Activated CD8-positive, alpha-beta memory T cell treated with anti-CD3 and anti-CD28 coated beads for 1 hour (primary cell): ENCODE data around the gene IGLL5.

Experiments used
- DNase-seq, 2 donors: peaks; one replicate each; pipeline ENCODE4 v3.0.0-alpha.2; 2020; ENCODE audit warnings: low read depth in 1 of 2; ENCODE audit errors: extremely low read depth in 1 of 2

Gene IGLL5

GRCh38 chr22:22936915-22937656 lies 49.5 kb downstream of the IGLL5 start:
- no peak for DNase-seq

- DNase-seq, result no peak
Measured at GRCh38 chr22:22937894-22938480, 50.4 kb downstream of the IGLL5 start.

GRCh38 chr22:22938672-22939587 lies 51.3 kb downstream of the IGLL5 start:
- DNase-seq, result no peak

DNA sequence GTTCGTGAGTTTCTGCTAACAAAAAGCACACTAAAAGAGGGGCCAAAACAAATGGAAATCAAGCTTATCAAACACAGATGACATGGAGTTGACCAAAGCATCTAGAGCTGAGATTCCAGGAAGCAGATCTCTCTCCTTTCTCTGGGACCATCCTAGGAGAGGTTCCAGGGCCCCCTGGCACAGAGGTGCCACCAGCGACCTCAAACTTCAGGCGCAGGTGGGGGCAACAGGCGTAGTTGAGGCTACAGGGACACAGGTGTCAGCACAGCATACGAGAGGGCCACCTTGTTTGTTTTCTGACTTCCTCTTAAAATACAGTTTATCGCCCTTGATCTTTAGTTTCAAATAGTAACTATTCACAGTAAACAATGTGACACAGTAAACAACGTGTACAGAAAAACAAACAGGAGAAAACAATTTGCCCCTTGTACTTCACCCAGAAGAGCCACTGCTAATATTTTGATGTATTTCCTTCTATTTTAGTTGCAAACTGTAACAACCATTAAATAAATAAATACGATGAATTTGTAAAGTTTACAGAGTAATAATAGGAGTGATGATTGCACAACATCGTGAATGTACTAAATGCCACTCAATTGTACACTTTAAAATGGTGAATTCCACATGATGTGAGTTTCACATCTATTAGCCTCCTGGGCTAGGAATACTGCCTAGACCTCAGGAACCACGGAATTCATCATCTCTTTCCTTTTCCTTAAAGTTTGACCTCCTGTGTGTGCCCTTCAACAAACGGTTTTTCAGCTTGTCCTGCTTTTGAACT lies 52.2 kb downstream of the IGLL5 start:
- DNase-seq, result no peak

DNA sequence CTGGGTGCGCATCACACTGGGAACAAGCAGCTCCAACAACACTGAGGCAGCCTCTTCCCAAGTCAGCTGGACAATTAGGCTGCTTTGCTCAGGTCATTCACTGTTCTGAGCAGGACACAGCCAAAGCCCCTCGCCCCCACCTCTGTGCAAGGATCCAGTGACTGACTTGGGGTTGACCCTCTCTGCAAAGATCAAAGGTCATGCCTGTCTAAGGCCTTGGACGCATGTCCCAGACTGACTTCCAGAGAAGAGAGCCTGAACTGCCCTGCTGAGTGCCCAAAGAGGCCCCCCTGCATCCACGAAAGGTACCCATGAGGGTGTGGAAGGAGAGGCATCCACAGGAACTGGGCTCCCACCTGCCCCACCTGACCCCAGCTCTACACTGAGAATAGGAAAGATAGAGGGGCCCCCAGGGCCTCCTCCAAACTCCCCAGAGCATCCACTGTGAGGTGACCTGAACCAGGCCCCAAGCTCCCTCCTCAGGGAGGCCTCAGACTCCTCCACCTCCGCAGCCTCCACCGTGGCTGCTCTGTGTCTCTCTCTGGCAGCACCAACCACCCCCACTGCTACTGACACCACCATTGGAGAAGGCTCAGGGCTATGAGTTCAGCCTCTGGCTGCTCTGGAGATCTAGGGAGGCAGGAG lies 53.5 kb downstream of the IGLL5 start:
- DNase-seq, result no peak

DNA sequence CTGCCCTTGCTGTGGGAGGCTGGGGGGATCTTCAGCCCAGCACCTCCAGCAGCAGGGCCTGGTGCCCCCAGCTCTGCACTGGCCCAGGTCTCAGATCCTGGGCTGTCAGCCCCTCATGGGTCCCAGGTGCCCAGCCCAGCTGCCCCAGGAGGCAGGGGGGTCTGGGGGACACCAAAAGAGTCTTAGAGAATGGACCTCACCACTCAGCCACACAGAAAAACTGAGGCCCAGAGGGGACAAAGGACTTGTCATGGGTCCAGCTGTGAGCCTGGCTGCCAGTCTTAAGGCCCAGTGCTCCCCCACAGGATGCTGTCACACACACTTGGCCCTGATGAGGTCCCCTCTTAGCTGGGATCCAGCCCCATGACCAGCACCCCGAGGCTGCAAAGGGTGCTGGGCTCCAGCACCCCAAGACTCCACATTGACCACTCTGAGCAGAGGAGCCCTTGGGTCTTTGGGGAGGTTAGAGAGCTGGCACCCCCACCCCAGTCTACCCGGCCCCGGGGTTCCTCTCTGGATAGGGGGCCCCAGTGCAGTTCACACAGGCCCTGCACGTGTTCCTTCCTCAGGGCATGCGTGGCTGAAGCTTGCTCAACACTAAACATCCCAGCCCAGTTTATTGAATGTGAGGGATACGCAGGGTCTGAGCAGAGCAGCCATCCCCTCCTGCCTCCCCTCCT lies 54.4 kb downstream of the IGLL5 start:
- no peak for DNase-seq

GRCh38 chr22:22942511-22943329 lies 55.1 kb downstream of the IGLL5 start:
- peak; percentile 51 to 68 for DNase-seq

- no peak for DNase-seq
Measured at GRCh38 chr22:22943521-22944267, 56.1 kb downstream of the IGLL5 start.

DNA sequence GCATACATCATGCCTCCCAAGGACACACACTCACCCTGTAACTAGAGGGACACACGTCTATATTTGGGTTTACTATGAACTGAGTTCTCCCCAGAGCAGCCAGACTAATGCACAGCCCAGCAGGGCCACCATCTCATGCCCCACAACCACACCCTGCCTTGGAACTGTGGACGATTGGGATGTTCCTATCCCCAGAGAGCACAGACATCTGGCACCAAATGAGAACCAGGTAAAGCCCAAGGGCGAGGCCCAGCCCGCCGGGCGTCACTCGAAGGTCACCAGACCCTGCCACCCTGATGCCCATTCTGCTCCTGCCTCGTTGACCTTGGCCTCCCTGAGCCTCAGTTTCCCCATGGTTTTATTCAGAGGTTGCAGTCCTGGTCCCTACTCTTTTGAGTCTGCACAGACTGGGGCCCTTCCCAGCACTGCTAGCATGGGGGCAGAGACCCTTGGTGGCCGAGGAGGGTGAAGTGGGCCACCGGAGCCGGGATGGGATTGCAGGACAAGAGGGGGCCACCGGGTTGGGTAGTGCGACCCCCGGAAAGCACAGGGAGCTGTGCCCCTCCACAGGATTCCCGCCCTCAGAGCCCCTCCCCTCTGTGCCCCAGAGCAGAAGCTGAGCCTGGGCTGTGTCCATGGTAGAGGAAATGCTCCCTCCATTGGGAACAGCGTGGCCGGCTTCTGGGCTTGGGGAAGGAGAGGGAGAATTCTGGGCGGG lies 56.8 kb downstream of the IGLL5 start:
- DNase-seq, result no peak

DNA sequence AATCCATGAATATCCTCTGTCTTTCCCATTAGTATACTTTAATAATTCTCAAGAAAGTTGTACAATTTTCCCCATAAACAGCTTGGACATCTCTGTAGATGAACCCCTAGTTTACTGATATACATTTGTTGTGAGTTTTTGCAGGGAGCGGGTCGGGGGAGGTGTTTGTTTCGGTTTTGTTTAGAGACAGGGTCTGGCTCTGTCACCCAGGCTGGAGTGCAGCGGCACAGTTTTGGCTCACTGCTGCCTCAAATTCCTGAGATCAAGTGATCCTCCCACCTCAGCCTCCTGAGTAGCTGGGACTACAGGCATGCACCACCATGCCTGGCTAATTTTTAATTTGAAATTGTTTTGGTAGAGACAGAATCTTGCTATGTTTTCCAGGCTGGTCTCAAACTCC lies 57.6 kb downstream of the IGLL5 start:
- no peak for DNase-seq
